Subcutaneous adipose tissue (tissue), 4 donors: ENCODE results near the gene LRIT2. TPM values are rescaled to one million over a fixed set of nuclear protein-coding genes. Genes with fewer than 3 reads are reported as not detected.

Experiments used
- CTCF ChIP-seq: fragments of 450-650 bp; IDR thresholded peaks from one replicate; pipeline ENCODE4 v1.5.1; 2016; ENCODE audit warnings: low read depth, mild to moderate bottlenecking, control low read depth, antibody characterized with exemption, moderate library complexity
- total RNA-seq, 4 donors: library from RNA; depleted of rRNA; stranded (reverse); fragments of >200 nt; gene quantifications; one replicate each; pipeline ENCODE4 v1.1.0, GENCODE V29; 2016

The LRIT2 gene
- total RNA-seq, 4 donors from 2014 or later: not detected

DNA sequence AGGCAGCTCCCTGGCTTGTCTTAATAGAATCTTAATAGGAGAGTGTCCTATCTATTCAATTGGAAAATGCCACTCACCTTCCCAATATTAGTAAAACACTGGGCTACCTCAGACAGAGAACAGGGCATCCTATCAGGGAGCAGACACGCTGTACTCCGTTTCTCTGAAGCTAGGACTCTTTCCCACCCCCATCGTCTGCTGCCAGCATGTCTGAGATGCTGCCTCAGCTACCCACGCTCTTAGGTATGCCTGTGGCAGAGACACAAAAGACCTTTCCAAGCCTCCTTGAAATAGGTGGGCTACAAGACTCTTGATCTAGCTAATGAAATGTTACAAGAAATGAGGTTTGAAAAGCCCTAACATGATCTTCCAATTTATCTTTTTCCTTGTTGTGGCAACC lies 2.5 kb upstream of the LRIT2 start:
- no peak for TF ChIP-seq CTCF

DNA sequence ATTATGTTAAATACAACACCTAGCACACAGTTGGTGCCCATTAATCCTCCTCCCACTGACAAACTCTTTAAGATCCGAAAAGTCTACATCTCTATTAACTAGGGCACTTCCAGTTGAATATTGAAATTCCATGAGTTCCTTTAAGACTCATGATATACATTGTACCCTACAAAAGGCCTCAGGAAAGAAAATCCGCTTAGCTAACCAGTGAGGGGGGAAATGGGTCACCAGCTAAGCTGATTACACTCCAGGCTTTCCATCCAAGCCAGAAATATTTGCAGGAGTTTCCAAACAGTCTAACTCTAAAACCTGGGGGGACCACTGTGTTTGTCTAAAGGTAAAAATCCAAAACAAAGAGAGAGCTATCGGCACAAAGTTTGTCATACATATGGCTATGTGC lies 1.3 kb upstream of the LRIT2 start:
- no peak for TF ChIP-seq CTCF

DNA sequence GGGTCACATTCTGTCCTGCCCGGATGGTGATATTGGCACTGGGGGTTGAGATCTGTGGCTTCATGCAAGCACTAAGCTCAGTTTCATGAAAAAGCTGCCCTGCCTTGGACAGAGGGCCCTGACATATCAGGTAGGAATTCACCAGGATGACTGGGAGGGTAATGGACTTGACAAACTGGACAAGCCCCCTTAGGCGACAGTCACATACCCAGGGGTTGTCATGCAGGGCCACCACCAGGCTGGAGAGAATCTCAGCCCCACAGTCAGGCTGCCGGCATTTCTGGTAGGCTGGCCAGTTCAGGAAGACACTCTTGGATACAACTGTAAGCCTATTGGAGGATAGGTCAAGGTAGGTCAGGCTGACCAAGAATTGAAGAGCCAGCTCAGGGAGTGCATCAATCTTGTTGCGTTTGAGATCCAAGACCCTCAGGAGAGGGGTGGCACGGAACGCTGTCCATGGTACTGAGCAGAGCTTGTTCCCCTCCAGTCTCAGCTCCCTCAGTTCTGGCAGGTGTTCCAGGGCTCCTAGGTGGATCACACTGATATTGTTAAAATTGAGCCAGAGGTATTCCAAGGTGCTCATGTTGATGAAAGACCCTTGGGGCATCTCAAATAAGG lies 824 bp downstream of the LRIT2 start:
- no peak for TF ChIP-seq CTCF

DNA sequence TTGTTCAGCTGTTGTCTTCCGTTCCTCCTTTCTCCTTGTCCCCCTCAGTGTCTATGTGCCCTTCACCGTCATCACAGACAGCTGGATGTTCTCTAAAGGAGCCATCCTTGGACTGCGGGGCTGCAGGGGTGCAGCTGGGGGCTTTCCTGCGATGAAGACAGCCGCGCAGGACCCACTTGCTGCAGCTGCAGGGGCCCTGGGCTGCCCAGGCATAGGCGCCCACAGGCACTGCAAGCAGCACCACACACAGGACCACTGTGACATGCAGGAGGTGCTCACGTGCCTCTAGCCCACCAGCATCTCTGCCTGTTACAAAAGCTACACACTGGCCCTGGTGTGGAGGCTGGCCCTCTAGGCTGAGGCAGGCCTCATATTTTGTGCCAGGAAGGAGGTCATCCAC lies 3.4 kb downstream of the LRIT2 start:
- no peak for TF ChIP-seq CTCF

GRCh38 chr10:84217746-84218145 lies 7.6 kb downstream of the LRIT2 start:
- no peak for TF ChIP-seq CTCF

- no peak for TF ChIP-seq CTCF
These were observed 8.5 kb downstream of the LRIT2 start for GRCh38 chr10:84216834-84217233.

GRCh38 chr10:84214612-84215235 lies 10.6 kb downstream of the LRIT2 start:
- no peak for TF ChIP-seq CTCF
